ENCODE measurements around the gene AFF1.
"Not testable (repeated sequence)": the region's sequence is repeated elsewhere in the genome, so short reads cannot be mapped to it uniquely, and the experiment has no call there.

The AFF1 gene

GRCh38 chr4:87052615-87053014 lies 117.8 kb downstream of the AFF1 start:
- DNase-seq (ENCODE audit: extremely low read depth in 1 of 2, low read depth in 1 of 2) = no peak

GRCh38 chr4:87053176-87053658 lies 118.4 kb downstream of the AFF1 start:
- no peak for DNase-seq (ENCODE audit: extremely low read depth in 1 of 2, low read depth in 1 of 2)

- no peak for DNase-seq (ENCODE audit: extremely low read depth in 1 of 2, low read depth in 1 of 2)
Observed at GRCh38 chr4:87053802-87054767, 119.3 kb downstream of the AFF1 start.

GRCh38 chr4:87054900-87055299 lies 120.1 kb downstream of the AFF1 start:
- no peak for DNase-seq (ENCODE audit: extremely low read depth in 1 of 2, low read depth in 1 of 2)

- DNase-seq (ENCODE audit: extremely low read depth in 1 of 2, low read depth in 1 of 2) = no peak
Observed at GRCh38 chr4:87055311-87055710, 120.5 kb downstream of the AFF1 start.

GRCh38 chr4:87056881-87057280 lies 122.1 kb downstream of the AFF1 start:
- DNase-seq (ENCODE audit: extremely low read depth in 1 of 2, low read depth in 1 of 2) = no peak

GRCh38 chr4:87057835-87058355 lies 123.1 kb downstream of the AFF1 start:
- no peak for DNase-seq (ENCODE audit: extremely low read depth in 1 of 2, low read depth in 1 of 2)

GRCh38 chr4:87058356-87059073 lies 123.7 kb downstream of the AFF1 start:
- peak in 1 of 2 donors; percentile 0 for DNase-seq (ENCODE audit: extremely low read depth in 1 of 2, low read depth in 1 of 2)

GRCh38 chr4:87060957-87061356 lies 126.1 kb downstream of the AFF1 start:
- DNase-seq (ENCODE audit: extremely low read depth in 1 of 2, low read depth in 1 of 2) = no peak

- no peak for DNase-seq (ENCODE audit: extremely low read depth in 1 of 2, low read depth in 1 of 2)
Observed at GRCh38 chr4:87065021-87065420, 130.2 kb downstream of the AFF1 start.

GRCh38 chr4:87066403-87067123 lies 131.8 kb downstream of the AFF1 start:
- DNase-seq (ENCODE audit: extremely low read depth in 1 of 2, low read depth in 1 of 2) = no peak

- DNase-seq (ENCODE audit: extremely low read depth in 1 of 2, low read depth in 1 of 2) = no peak
Observed at GRCh38 chr4:87067124-87067885, 132.5 kb downstream of the AFF1 start.

- DNase-seq (ENCODE audit: extremely low read depth in 1 of 2, low read depth in 1 of 2) = no peak
Observed at GRCh38 chr4:87068583-87069021, 133.8 kb downstream of the AFF1 start.

- DNase-seq (ENCODE audit: extremely low read depth in 1 of 2, low read depth in 1 of 2) = no peak
Observed at GRCh38 chr4:87069037-87069742, 134.4 kb downstream of the AFF1 start.

GRCh38 chr4:87071401-87071800 lies 136.6 kb downstream of the AFF1 start:
- DNase-seq (ENCODE audit: extremely low read depth in 1 of 2, low read depth in 1 of 2) = no peak

GRCh38 chr4:87072545-87072944 lies 137.7 kb downstream of the AFF1 start:
- not testable (repeated sequence) for DNase-seq (ENCODE audit: extremely low read depth in 1 of 2, low read depth in 1 of 2)

GRCh38 chr4:87073199-87074120 lies 138.6 kb downstream of the AFF1 start:
- DNase-seq (ENCODE audit: extremely low read depth in 1 of 2, low read depth in 1 of 2) = peak in 1 of 2 donors; percentile 18

GRCh38 chr4:87074121-87074488 lies 139.3 kb downstream of the AFF1 start:
- DNase-seq (ENCODE audit: extremely low read depth in 1 of 2, low read depth in 1 of 2) = no peak

All from activated CD8-positive, alpha-beta memory T cell treated with anti-CD3 and anti-CD28 coated beads for 1 hour (primary cell).